ENCODE results near the gene POFUT1.
A peak's percentile ranks its signal among the peaks of the same experiment; 100 is the strongest.
"Not testable (repeated sequence)": the region's sequence is repeated elsewhere in the genome, so short reads cannot be mapped to it uniquely, and the experiment has no call there.

POFUT1 gene

GRCh38 chr20:32234135-32234808, 26.6 kb downstream of the POFUT1 start:
- no peak for DNase-seq (ENCODE audit: low spot score)

- DNase-seq (ENCODE audit: low spot score) = no peak
Measured at GRCh38 chr20:32235331-32236047, 27.8 kb downstream of the POFUT1 start.

GRCh38 chr20:32236048-32236533, 28.4 kb downstream of the POFUT1 start:
- DNase-seq (ENCODE audit: low spot score) = no peak

- no peak for DNase-seq (ENCODE audit: low spot score)
Measured at GRCh38 chr20:32236819-32237218, 29.1 kb downstream of the POFUT1 start.

GRCh38 chr20:32237419-32237818, 29.7 kb downstream of the POFUT1 start:
- no peak for DNase-seq (ENCODE audit: low spot score)

- DNase-seq (ENCODE audit: low spot score) = no peak
Measured at GRCh38 chr20:32238483-32239425, 31.1 kb downstream of the POFUT1 start.

- no peak for DNase-seq (ENCODE audit: low spot score)
Measured at GRCh38 chr20:32240205-32240604, 32.5 kb downstream of the POFUT1 start.

GRCh38 chr20:32241807-32242206, 34.1 kb downstream of the POFUT1 start:
- DNase-seq (ENCODE audit: low spot score) = no peak

GRCh38 chr20:32244150-32244823, 36.6 kb downstream of the POFUT1 start:
- no peak for DNase-seq (ENCODE audit: low spot score)

GRCh38 chr20:32244959-32245358, 37.3 kb downstream of the POFUT1 start:
- no peak for DNase-seq (ENCODE audit: low spot score)

- DNase-seq (ENCODE audit: low spot score) = not testable (repeated sequence)
Measured at GRCh38 chr20:32246208-32246607, 38.5 kb downstream of the POFUT1 start.

GRCh38 chr20:32248043-32248442, 40.4 kb downstream of the POFUT1 start:
- DNase-seq (ENCODE audit: low spot score) = peak; percentile 17

GRCh38 chr20:32249030-32249738, 41.5 kb downstream of the POFUT1 start:
- no peak for DNase-seq (ENCODE audit: low spot score)

GRCh38 chr20:32251470-32251869, 43.8 kb downstream of the POFUT1 start:
- DNase-seq (ENCODE audit: low spot score) = no peak

GRCh38 chr20:32252189-32252588, 44.5 kb downstream of the POFUT1 start:
- DNase-seq (ENCODE audit: low spot score) = no peak

- DNase-seq (ENCODE audit: low spot score) = not testable (repeated sequence)
Measured at GRCh38 chr20:32260973-32261372, 53.3 kb downstream of the POFUT1 start.

GRCh38 chr20:32261644-32262043, 54.0 kb downstream of the POFUT1 start:
- no peak for DNase-seq (ENCODE audit: low spot score)

- no peak for DNase-seq (ENCODE audit: low spot score)
Measured at GRCh38 chr20:32263398-32263954, 55.8 kb downstream of the POFUT1 start.

- DNase-seq (ENCODE audit: low spot score) = no peak
Measured at GRCh38 chr20:32271620-32272019, 63.9 kb downstream of the POFUT1 start.

GRCh38 chr20:32274359-32274758, 66.7 kb downstream of the POFUT1 start:
- no peak for DNase-seq (ENCODE audit: low spot score)

GRCh38 chr20:32275163-32275562, 67.5 kb downstream of the POFUT1 start:
- not testable (repeated sequence) for DNase-seq (ENCODE audit: low spot score)
